NCI-H526 (cell line): ENCODE data around the gene TSPYL4.

ENCODE experiments used
- DNase-seq, 2 experiments: peaks; one replicate each; lab custom pipeline; 2025; lab: John Stamatoyannopoulos, UW

The TSPYL4 gene

DNA sequence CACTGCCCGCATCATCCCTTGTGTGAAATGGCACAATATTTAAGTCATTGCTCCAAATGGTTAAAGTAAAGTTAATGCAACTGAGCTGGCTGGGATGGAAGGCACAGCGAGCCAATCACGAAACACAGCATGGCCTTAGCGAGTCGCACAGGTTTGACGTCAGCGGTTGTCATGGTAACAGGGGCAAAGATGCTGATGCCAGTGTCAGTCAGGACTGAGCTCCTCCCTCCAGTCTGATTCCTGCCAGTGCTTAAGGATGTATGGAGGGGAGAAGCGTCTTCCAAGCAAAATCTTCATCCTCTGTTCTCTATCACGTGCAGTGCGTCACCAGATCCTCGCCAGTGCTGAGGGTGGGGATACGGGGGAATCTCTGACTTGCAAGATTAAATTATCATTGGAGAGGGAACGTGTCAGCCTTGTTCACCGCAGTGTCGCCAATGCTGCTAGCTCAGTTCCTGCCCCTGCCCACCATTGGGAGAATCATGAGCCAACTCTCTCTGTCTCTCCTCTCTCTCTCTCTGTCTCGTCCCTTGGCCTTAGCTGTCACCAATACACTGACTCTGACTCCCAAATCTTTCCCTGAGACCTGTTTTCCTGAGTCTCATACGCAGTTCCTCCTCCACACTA is 24.5 kb downstream of the TSPYL4 start:
- peak in 1 of 2 experiments; percentile 51 for DNase-seq

DNA sequence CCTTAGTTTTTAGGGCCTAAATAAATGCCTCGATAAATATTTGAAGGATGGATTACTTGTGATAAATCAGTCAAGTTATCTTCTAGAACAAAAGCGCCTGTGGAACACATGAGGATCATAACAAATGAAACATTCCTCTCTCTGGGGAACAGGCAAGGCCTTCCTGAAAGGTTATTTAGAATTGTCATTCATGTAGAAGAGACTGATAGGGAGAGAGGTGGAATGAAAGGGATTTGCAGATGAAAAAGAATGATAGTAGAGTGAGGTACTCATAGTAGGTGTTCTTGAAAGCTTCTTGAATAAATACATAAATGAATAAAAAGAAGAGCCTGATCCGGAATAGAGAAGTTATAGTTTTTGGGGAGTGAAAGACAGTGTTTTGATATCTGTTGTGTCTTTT is 30.5 kb downstream of the TSPYL4 start:
- DNase-seq, result no peak

DNA sequence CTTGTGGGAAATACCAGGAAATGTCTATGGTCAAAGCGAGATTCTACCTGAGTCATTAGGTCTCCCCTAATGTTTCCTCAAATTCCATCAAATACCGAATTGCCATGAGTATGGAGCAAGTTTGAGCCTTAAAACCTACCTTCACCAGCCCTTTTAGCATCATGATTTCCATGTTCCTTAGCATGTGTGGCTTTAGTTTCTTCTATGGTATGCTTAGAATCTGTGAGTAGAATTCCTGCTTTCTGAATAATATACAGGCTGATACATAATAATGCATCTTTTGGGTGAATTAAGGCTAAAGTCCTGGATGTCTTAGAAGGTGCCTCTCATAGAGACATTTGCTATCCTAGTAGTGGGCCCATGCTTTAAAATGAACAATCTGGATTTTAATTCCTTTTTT is 32.0 kb downstream of the TSPYL4 start:
- DNase-seq, result no peak

DNA sequence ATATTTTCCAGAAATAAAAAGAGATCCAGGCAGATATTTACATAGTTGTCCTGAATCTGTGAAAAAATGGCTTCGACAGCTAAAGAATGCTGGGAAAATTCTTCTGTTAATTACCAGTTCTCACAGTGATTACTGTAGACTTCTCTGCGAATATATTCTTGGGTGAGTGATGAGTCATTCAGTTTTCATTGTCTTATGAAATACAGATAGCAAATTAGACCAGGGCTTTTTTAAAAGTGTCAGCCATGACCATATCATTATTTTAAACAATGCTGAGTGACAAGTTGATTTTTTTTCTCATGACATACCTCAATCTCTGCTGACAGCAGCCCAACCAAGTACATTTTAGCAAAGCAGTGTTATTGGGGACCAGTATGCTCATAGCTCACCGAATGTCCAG is 32.8 kb downstream of the TSPYL4 start:
- no peak for DNase-seq

DNA sequence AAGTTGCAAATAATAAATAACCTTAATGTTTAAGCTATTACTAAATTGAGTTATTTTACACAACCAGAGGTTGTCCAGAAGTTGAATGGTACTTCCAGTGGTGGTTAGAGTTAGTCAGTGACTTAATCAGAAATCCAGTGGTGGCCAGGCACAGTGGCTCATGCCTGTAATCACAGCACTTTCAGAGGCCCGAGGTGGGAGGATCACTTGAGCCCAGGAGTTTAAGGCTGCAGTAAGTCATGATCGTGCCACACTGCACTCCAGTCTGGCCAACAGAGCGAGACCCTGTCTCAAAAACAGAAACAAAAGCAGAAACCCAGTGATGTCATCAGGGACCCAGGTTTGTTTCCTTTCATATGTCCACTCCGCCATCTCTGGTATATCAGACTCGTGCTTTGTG is 35.0 kb downstream of the TSPYL4 start:
- DNase-seq, result no peak

DNA sequence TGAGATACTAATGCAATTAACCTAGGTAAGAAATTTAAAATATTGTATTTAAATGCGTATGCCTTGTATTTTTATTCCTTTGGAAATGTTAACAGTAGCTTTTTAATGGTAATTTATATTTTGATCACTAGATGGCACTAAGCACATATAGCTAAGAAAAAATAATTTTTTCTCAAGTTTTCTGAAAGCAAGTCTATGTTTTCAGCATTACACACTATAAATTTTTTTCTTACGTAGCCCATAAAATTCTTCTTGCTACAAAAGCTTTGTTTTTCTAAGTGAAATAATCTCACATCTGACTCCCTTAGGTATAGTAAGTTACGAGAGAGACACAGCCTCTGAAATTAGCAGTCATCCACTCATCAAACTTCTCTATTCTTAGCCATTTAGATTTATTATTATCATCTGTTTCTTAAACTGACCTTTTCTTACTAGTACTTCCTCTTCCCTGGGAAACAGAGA is 35.7 kb downstream of the TSPYL4 start:
- peak in 1 of 2 experiments; percentile 33 for DNase-seq

DNA sequence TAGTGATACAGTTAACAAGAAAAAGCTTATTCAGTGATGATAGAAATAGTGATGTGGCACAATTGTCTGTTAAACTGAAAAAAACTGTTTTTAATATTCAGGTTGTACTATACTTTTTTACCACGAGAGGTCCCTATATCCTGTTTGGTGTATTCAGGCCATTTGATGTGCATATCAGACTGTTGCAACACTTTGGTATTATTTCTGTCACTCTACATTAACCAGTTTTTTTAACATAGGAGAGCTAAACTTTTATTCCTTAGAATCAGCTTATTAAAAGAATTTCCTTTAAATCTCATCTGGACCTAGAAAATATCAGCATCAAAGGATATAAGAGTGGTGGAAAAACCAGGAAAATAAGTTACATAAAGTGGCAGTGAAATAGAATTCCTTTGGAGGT is 36.8 kb downstream of the TSPYL4 start:
- peak; percentile 34 to 49 for DNase-seq

DNA sequence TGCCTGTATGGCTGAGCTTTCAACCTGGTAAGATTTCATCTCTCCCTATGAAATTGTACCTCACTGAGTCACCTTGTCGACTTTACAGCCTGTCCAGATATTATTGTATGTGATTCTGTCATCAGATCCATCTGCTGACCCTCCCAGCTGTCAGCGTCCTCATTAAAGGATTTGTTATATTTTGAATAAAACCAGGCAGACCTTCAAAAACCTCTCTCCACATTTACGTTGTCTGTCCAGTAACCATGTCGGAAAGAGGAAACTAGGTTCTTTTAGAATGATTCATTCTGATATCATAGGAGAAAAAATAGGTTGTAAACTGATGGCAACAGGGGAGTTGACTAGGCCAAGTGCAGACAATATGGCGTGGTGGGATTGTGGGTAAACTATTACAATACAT is 38.5 kb downstream of the TSPYL4 start:
- no peak for DNase-seq

DNA sequence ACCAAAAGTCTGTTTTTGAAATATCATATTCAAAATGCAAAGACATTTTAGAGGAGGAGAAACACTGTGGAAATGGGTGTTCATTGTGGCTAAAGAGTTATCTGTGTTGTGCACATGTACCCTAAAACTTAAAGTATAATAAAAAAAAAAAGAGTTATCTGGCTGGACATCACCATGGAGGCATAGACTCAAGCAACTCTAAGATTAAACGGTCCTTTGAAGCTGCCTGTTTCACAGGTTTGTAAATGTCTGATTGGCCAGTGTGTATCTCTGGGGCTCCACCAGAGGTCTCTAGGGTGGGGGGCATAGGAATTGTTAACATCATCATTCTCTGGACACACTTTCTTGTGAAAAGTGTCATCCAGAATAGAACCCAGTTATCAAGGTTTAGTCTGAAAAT is 39.2 kb downstream of the TSPYL4 start:
- no peak for DNase-seq

DNA sequence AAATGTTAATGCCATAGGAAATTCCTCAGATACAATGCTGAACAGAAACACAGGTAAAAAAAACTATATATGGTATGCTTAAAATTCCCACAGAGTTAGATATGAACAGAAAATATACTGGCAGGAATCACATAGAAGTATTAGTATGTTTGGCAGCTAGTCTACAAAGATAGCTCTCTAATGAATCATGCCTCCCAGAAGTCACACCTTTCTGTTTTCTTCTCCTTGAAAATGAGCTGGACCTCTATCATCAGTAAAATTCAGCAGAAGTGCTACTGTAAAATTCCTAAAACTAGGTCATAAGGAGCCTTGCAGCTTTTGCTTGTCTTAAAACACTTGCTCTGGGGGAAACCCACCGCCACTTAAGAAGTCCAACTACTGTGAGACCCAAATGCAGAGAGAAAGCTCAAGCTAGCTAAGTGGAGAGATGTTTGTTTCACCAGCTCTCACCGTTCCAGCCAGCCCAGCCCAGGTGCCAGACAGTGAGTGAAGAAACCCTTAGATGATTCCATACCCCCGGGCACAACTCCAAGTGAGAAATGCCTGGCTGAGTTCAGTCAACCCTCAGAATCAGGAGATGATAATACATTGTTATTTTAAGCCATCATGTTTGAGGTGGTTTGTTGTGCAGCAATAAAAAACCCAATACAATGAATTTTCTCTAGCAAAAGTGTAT is 43.0 kb downstream of the TSPYL4 start:
- no peak for DNase-seq

DNA sequence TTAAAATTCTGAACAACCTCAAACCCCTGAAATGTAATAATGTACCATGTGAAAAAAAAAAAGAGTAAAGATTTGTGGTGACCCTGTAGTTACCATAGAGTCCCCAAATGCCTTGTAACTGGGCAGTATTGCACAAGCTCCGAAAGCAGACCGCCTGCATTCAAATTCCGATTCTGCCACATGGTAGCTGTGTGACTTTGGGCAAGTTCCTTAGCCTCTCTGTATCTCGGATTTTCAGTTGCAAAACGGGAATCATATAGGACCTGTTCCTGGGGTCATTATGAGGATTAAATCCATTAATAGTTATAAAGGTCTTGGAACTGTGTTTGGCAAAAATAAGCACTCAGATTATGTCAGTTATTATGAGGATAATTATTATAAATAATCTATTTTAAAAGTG is 43.6 kb downstream of the TSPYL4 start:
- DNase-seq, result no peak

DNA sequence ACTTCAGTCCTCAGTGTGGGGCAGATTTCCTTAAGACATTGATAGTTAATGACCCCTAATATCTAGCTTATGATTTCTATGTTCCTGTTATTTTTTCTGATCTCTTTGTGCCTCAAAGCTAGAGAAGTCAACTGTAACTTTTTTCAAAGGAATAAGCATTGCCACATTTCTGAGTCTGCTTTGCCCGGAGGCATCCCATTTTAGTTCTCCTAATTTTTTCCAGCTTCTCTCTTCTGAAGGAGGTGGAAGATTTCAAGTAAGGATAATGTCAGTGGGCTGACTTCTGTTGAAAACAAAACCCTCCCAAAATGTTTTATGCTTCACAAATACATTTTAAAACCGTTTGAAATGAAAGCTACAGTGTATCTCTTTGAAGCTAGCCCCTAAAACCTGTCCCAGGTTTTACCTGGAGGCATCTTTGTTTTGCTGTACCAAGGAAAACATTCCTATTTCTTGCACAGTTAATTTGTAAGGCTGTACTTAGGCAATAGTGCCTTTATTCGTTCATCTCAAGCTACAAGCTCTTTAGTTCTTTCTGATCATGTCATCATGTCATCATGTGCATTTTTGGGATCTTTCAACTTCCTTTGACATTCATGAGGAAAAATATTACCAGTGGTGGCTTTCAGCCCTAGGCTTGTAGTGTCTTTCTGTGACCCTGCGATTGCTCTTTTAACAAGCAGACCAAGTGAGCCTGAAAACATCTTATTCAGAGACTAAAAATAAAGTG is 45.7 kb downstream of the TSPYL4 start:
- no peak for DNase-seq

DNA sequence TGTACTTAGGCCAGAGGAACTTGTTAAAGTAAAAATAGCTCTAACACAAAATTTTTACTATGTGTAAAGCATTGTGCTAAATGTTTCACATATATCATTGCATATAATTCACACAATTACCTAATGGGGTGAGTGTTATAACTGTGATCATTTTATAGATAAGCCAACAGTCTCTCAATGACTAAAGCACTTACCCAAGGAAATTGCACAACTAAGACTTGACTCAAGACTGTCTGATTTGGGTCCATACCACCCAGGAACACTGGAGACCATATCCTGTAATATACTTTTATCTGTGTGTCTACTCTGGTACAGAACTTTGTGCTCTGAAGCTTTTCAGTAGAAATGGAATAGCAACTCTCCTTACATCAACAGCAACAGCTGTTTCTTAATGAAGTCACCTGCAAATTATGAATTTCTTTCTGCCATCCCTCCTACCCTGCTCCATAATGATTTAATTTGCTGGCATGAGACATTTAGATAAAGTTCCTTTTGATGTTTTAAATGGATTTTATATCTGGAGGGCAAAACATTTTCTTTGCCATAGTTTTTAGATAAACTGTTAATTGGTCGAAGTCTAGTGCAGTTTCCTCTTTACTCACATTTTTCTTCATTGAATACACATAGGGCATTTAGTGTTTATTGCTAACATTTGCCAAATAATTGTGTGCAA is 47.5 kb downstream of the TSPYL4 start:
- DNase-seq, result no peak

DNA sequence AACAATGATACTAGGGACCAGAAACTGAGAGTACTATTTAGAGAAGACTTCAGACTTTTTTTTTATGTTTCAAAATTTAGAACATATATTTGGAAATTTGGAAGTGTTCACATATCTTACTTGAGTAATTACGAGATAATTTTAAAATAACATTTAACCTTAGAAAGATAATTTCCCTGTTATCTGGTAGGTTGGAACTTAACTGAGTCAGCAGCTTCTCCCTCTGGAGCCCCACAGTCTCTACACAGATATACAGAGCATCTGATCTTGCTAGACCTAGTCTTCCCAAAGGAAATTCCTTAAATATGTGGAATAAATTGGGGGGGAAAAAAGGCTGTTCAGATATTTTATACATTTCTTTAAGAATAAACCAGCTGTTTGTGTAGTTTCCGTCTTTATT is 48.6 kb downstream of the TSPYL4 start:
- DNase-seq, result no peak

DNA sequence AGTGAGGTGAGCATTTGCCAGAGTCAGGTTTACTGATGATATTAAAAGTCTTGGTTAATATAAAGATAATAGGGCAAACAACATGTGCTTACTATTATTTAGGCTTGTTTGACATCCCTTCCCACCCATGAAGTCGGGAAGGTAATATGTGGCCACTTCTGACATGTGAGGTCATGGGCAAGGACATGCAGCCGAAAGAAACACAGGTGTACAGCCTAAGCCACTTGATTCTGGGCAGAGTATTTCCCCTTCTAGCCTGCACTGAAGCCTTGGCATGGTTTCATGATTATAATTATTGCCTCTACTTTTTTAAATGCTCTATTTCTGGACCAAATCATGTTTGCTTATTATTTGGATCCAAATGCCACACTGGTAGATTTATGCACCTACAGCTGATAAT is 52.3 kb downstream of the TSPYL4 start:
- no peak for DNase-seq

DNA sequence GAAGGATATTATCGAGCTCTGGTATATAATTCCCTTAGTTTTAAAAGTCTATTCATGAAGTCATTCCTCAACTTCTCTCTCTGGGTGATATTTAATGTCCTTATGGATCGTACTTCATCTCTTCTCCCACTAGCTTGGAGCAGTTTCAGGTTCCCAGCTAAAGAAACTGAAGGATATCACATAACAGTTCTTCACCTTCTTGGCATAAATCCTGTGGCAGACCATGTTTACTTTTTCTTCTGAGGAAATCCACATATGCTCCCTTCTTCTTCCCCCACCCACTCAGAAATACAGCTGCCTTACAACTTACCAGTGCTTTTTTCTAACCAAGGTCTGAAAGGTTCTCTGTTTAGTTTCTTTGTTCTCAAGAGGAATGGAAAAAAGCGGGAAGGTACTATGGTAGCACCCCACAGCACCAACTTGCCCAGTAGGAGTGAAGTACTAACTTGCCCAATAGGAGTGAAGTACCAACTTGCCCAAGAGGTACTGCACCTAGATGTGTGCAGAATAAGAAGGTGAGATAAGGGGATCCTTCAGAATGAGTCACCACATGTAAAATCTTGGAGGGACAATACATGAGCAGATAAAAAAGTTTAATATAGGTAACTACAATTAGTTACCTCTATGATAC is 53.1 kb downstream of the TSPYL4 start:
- DNase-seq, result no peak
